Neural cell (in vitro differentiated cells): ENCODE results near the gene TMPRSS11A.

Source experiments
- CTCF ChIP-seq: fragments of 450-650 bp; IDR thresholded peaks from 2 replicates; pipeline ENCODE4 v1.5.1; 2014; ENCODE audit warnings: antibody characterized with exemption, mild to moderate bottlenecking, moderate library complexity; ENCODE audit not compliant: poor library complexity, severe bottlenecking
- EP300 ChIP-seq: fragments of 450-650 bp; conservative IDR thresholded peaks from 2 replicates; pipeline ENCODE4 v1.6.1; 2014; ENCODE audit warnings: antibody characterized with exemption, mild to moderate bottlenecking, moderate library complexity; ENCODE audit not compliant: poor library complexity, severe bottlenecking
- EZH2 ChIP-seq: fragments of 200-600, 300-800 bp; shearing (Covaris generic), sonication (generic); IDR thresholded peaks from 2 replicates; pipeline ENCODE4 v1.6.1; 2014; ENCODE audit warnings: antibody characterized with exemption, low read length, borderline replicate concordance, mild to moderate bottlenecking; ENCODE audit not compliant: insufficient read depth, poor library complexity, severe bottlenecking
- MXI1 ChIP-seq: fragments of 450-650 bp; conservative IDR thresholded peaks from 2 replicates; pipeline ENCODE4 v1.6.1; 2014; ENCODE audit warnings: antibody characterized with exemption, mild to moderate bottlenecking; ENCODE audit not compliant: poor library complexity, severe bottlenecking
- POLR2AphosphoS5 ChIP-seq: IDR thresholded peaks from 2 replicates; pipeline ENCODE4 v1.6.1; 2012
- RAD21 ChIP-seq: fragments of 450-650 bp; conservative IDR thresholded peaks from 2 replicates; pipeline ENCODE4 v1.6.1; 2014; ENCODE audit warnings: antibody characterized with exemption, mild to moderate bottlenecking, moderate library complexity
- TAF1 ChIP-seq: IDR thresholded peaks from 2 replicates; pipeline ENCODE4 v1.6.1; 2012; ENCODE audit warnings: low read depth

GRCh38 chr4:67940506-67940905 is 22.8 kb downstream of the TMPRSS11A start:
- TF ChIP-seq CTCF (no peak), MXI1 (no peak), EZH2 (no peak), POLR2AphosphoS5 (no peak), RAD21 (no peak), TAF1 (no peak), EP300 (no peak)
